H1 (cell line): ENCODE results near the gene CDC42.

Experiments
- ASH2L ChIP-seq: fragments of 200-600, 300-600 bp; sonication (generic); IDR thresholded peaks from one replicate; pipeline ENCODE4 v1.7.1; 2017; ENCODE audit warnings: low read length
- BRCA1 ChIP-seq: IDR thresholded peaks from 2 replicates; pipeline ENCODE4 v1.6.1; 2012; ENCODE audit warnings: low read depth, low read length, improper control_type of control experiment
- CTCF ChIP-seq, 3 experiments: IDR thresholded peaks; 1 replicate in 2 of 3; 2 replicates in 1 of 3; pipeline versions ENCODE4 v1.5.1 to v1.6.1; 2011; ENCODE audit warnings: low read length in 3 of 3, mild to moderate bottlenecking in 3 of 3, inconsistent platforms in 2 of 3, low read depth in 1 of 3, moderate library complexity in 1 of 3; ENCODE audit not compliant: insufficient read depth in 1 of 3; ENCODE audit errors: control extremely low read depth in 1 of 3
- EGR1 ChIP-seq: IDR thresholded peaks from 2 replicates; pipeline ENCODE4 v1.6.1; 2011; ENCODE audit warnings: low read depth, low read length, borderline replicate concordance
- EP300 ChIP-seq, 2 experiments: IDR thresholded peaks; 1 replicate in 1 of 2; 2 replicates in 1 of 2; pipeline ENCODE4 v1.6.1; 2011 to 2012; ENCODE audit warnings: low read depth in 2 of 2, low read length in 2 of 2, mild to moderate bottlenecking in 2 of 2, borderline replicate concordance in 1 of 2, inconsistent platforms in 1 of 2, moderate library complexity in 1 of 2
- FOSL1 ChIP-seq: IDR thresholded peaks from 2 replicates; pipeline ENCODE4 v1.6.1; 2011; ENCODE audit warnings: mild to moderate bottlenecking, low read depth, low read length, moderate library complexity; ENCODE audit not compliant: insufficient read depth
- POLR2AphosphoS5 ChIP-seq: IDR thresholded peaks from 2 replicates; pipeline ENCODE4 v1.6.1; 2011; ENCODE audit warnings: low read depth, low read length
- USF2 ChIP-seq: IDR thresholded peaks from 2 replicates; pipeline ENCODE4 v1.6.1; 2011; ENCODE audit warnings: low read length, improper control_type of control experiment
- TF ChIP-seq, protein P1 (sequence below): IDR thresholded peaks from 2 replicates; pipeline ENCODE4 v1.6.1; 2012; ENCODE audit warnings: inconsistent platforms

DNA sequence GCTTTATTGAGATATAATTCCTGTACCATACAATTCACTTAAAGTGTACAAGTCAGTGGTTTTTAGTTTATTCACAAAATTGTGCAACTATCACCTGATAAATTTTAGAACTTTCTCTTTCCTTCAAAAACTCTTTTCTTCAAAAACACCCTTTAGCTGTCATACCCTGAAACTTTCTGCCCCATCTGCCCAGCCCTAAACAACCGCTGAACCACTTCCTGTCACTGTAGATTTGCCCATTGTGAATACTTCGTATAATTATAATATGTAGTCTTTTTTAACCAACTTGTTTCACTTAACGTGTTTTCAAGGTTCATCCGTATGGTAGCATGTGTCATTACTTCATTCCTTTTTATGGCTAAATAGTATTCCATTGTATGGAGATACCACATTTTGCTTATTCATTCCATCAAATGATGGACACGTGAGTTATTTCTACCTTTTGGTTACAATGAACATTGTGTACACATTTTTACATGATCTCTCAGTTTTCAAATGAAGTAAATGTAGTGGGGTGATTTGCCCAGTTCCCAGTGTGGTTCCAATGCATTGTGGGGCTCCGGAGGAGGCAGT, 52.4 kb downstream of the CDC42 start:
- no peak for TF ChIP-seq CTCF (IDR thresholded peaks at IDR 0.05; ENCODE audit: control extremely low read depth in 1 of 3, insufficient read depth in 1 of 3, low read depth in 1 of 3, low read length in 3 of 3)
- no peak for TF ChIP-seq BRCA1
- TF ChIP-seq POLR2AphosphoS5: no peak
- no peak for TF ChIP-seq FOSL1
- TF ChIP-seq EP300 (IDR thresholded peaks at IDR 0.05; ENCODE audit: borderline replicate concordance in 1 of 2, low read depth in 2 of 2, low read length in 2 of 2): no peak
- no peak for TF ChIP-seq EGR1
- TF ChIP-seq ASH2L: no peak
- no peak for TF ChIP-seq USF2
- TF ChIP-seq, protein P1, sequence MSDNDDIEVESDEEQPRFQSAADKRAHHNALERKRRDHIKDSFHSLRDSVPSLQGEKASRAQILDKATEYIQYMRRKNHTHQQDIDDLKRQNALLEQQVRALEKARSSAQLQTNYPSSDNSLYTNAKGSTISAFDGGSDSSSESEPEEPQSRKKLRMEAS: no peak
